ENCODE data around the gene TOPAZ1. TPM values are rescaled to one million over a fixed set of nuclear protein-coding genes. Genes with fewer than 3 reads are reported as not detected.

Gene TOPAZ1
- polyA plus RNA-seq, 3 donors, result not detected

DNA sequence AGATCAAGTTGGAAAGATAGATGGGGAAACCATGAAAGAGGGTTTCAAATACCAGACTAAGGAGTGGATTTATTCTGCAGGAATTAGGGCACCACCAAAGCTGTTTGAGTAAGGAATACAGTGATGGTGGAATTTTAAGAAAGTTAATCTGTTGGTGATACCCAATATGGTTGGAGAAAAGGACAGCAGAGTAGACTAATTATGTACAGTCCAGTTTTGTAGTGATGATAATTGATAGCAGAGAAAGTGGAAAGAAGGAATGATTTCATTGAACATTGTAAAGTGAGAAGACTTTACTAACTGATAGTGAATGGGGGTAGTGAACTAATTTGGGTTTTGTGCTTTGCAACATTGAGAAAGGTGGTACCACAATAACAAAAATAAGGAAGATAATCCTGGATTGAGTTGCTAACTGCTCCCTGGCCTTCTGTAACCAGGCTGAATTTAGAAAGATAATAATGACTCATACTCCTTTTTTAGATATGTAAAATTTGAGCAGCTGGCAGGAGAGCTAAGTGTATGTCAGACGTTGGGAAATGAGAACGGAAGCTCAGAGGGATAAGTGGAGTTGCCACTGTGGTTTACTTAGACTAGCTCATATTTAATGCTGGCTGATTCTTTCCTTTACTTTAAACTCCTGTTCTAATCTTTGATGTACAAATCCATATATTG lies 113.8 kb downstream of the TOPAZ1 start:
- DNase-seq, result peak; percentile 18 to 60 (median 30)
- H3K79me2 ChIP-seq (ENCODE audit: insufficient read depth, low read length), result peaks cover 15% of the 10 kb centered on the region
- no CpG with 5 or more reads among the region's 2 CpGs for WGBS (ENCODE audit: insufficient coverage)
- Mint-ChIP-seq H3K4me1 (peaks cover 13% of the 10 kb centered on the region), H3K9me3 (peaks cover 0 to 5% (median 0%) of the 10 kb centered on the region in 7 donors), H3K27me3 (ENCODE audit: low read depth in 3 of 3) (no peaks in the 10 kb centered on the region), H3K36me3 (peaks cover 35 to 36% of the 10 kb centered on the region in 2 donors), H3K4me3 (no peak overlapping the region), H3K27ac (peak overlapping the region in 4 of 7 donors; percentile 4 to 61 (median 10))
- no peak overlapping the region for H3K9ac ChIP-seq (ENCODE audit: insufficient read depth, low read length, poor library complexity, severe bottlenecking)
- no peaks in the 10 kb centered on the region for H3K27me3 ChIP-seq (ENCODE audit: control insufficient read depth in 2 of 2, insufficient read depth in 2 of 2, low read length in 2 of 2)
- H3K4me3 ChIP-seq (replicated peaks in 1 of 3; ENCODE audit: low read depth in 2 of 3, low read length in 3 of 3), result no peak overlapping the region
- H4K20me1 ChIP-seq (ENCODE audit: insufficient read depth, low read length), result no peaks in the 10 kb centered on the region
- H3K27ac ChIP-seq (ENCODE audit: low read depth in 1 of 2, low read length in 2 of 2), result peak overlapping the region in 1 of 2 donors; percentile 11
- H3K4me1 ChIP-seq (ENCODE audit: control insufficient read depth in 1 of 2, insufficient read depth in 2 of 2, low read length in 2 of 2), result peaks cover 12 to 14% of the 10 kb centered on the region in 2 donors
- H3K36me3 ChIP-seq (replicated peaks in 1 of 2; ENCODE audit: control insufficient read depth in 1 of 2, insufficient read depth in 2 of 2, low read length in 2 of 2), result peaks cover 19 to 47% of the 10 kb centered on the region in 2 donors
- H3K4me2 ChIP-seq (replicated peaks; ENCODE audit: extremely low read depth, low read length, poor library complexity, severe bottlenecking), result no peak overlapping the region
- intact Hi-C loops (cut with micrococcal nuclease), result no loop called here
- TF ChIP-seq, protein P1, sequence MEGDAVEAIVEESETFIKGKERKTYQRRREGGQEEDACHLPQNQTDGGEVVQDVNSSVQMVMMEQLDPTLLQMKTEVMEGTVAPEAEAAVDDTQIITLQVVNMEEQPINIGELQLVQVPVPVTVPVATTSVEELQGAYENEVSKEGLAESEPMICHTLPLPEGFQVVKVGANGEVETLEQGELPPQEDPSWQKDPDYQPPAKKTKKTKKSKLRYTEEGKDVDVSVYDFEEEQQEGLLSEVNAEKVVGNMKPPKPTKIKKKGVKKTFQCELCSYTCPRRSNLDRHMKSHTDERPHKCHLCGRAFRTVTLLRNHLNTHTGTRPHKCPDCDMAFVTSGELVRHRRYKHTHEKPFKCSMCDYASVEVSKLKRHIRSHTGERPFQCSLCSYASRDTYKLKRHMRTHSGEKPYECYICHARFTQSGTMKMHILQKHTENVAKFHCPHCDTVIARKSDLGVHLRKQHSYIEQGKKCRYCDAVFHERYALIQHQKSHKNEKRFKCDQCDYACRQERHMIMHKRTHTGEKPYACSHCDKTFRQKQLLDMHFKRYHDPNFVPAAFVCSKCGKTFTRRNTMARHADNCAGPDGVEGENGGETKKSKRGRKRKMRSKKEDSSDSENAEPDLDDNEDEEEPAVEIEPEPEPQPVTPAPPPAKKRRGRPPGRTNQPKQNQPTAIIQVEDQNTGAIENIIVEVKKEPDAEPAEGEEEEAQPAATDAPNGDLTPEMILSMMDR (IDR thresholded peaks at IDR 0.05), result no peak
- no peak overlapping the region for H2AFZ ChIP-seq (ENCODE audit: insufficient read depth, low read depth, low read length, poor library complexity, severe bottlenecking)
- no peaks in the 10 kb centered on the region for H3K9me3 ChIP-seq (replicated peaks in 1 of 2; ENCODE audit: control insufficient read depth in 1 of 2, insufficient read depth in 1 of 2, low read length in 2 of 2)

GRCh38 chr3:44359146-44359751 lies 117.6 kb downstream of the TOPAZ1 start:
- Histone ChIP-seq H3K4me2 (replicated peaks; ENCODE audit: extremely low read depth, low read length, poor library complexity, severe bottlenecking) (no peak overlapping the region), H3K9me3 (replicated peaks in 1 of 2; ENCODE audit: control insufficient read depth in 1 of 2, insufficient read depth in 1 of 2, low read length in 2 of 2) (no peaks in the 10 kb centered on the region), H3K27ac (ENCODE audit: low read depth in 1 of 2, low read length in 2 of 2) (no peak overlapping the region), H3K9ac (ENCODE audit: insufficient read depth, low read length, poor library complexity, severe bottlenecking) (no peak overlapping the region), H4K20me1 (ENCODE audit: insufficient read depth, low read length) (no peaks in the 10 kb centered on the region), H3K36me3 (replicated peaks in 1 of 2; ENCODE audit: control insufficient read depth in 1 of 2, insufficient read depth in 2 of 2, low read length in 2 of 2) (peaks cover 29 to 51% of the 10 kb centered on the region in 2 donors), H3K27me3 (ENCODE audit: control insufficient read depth in 2 of 2, insufficient read depth in 2 of 2, low read length in 2 of 2) (no peaks in the 10 kb centered on the region), H2AFZ (ENCODE audit: insufficient read depth, low read depth, low read length, poor library complexity, severe bottlenecking) (no peak overlapping the region), H3K4me3 (replicated peaks in 1 of 3; ENCODE audit: low read depth in 2 of 3, low read length in 3 of 3) (no peak overlapping the region), H3K4me1 (ENCODE audit: control insufficient read depth in 1 of 2, insufficient read depth in 2 of 2, low read length in 2 of 2) (peaks cover 12 to 14% of the 10 kb centered on the region in 2 donors), H3K79me2 (ENCODE audit: insufficient read depth, low read length) (no peaks in the 10 kb centered on the region)
- peaks cover 0 to 3% (median 0%) of the 10 kb centered on the region in 3 donors for H3K27me3 Mint-ChIP-seq (ENCODE audit: low read depth in 3 of 3)
- peak overlapping the region in 1 of 7 donors; percentile 7 for H3K27ac Mint-ChIP-seq
- WGBS (ENCODE audit: insufficient coverage), result 100% methylated on average over 2 of the region's 3 CpGs
- no peak overlapping the region for H3K4me3 Mint-ChIP-seq
- intact Hi-C loops (cut with micrococcal nuclease), result no loop called here
- no peaks in the 10 kb centered on the region for H3K9me3 Mint-ChIP-seq
- DNase-seq, result no peak
- TF ChIP-seq, protein P1 (IDR thresholded peaks at IDR 0.05), result no peak
- H3K4me1 Mint-ChIP-seq, result peaks cover 13% of the 10 kb centered on the region
- H3K36me3 Mint-ChIP-seq, result peaks cover 41 to 46% of the 10 kb centered on the region in 2 donors
